ENCODE measurements around the gene SLC6A4.

The SLC6A4 gene

GRCh38 chr17:30165147-30165546, 70.3 kb downstream of the SLC6A4 start:
- Histone ChIP-seq H3K27me3 (ENCODE audit: insufficient read depth, insufficient read length) (no peaks in the 10 kb centered on the region), H3K4me1 (ENCODE audit: insufficient read depth, insufficient read length) (no peaks in the 10 kb centered on the region), H3K36me3 (ENCODE audit: insufficient read depth, insufficient read length, low read length) (peaks cover 3% of the 10 kb centered on the region), H3K9me3 (ENCODE audit: insufficient read depth, low read length) (no peaks in the 10 kb centered on the region), H3K9ac (ENCODE audit: insufficient read length, low read depth) (no peak overlapping the region), H3K4me3 (ENCODE audit: insufficient read length, low read depth) (no peak overlapping the region)
- DNase-seq (ENCODE audit: low read depth, low spot score), result no peak
- TF ChIP-seq SUZ12 (IDR thresholded peaks at IDR 0.05; ENCODE audit: extremely low read depth, insufficient read depth, insufficient read length), result no peak
- TF ChIP-seq YY1 (IDR thresholded peaks at IDR 0.05; ENCODE audit: insufficient read depth, insufficient read length), result no peak
- no peak for TF ChIP-seq ZNF274 (IDR thresholded peaks at IDR 0.05; ENCODE audit: low read depth, low read length)

- H3K4me1 ChIP-seq (ENCODE audit: insufficient read depth, insufficient read length), result no peaks in the 10 kb centered on the region
- no peak overlapping the region for H3K4me3 ChIP-seq (ENCODE audit: insufficient read length, low read depth)
- no peak for DNase-seq (ENCODE audit: low read depth, low spot score)
- H3K9me3 ChIP-seq (ENCODE audit: insufficient read depth, low read length), result no peaks in the 10 kb centered on the region
- H3K9ac ChIP-seq (ENCODE audit: insufficient read length, low read depth), result no peak overlapping the region
- TF ChIP-seq YY1 (IDR thresholded peaks at IDR 0.05; ENCODE audit: insufficient read depth, insufficient read length), result no peak
- no peak for TF ChIP-seq SUZ12 (IDR thresholded peaks at IDR 0.05; ENCODE audit: extremely low read depth, insufficient read depth, insufficient read length)
- TF ChIP-seq ZNF274 (IDR thresholded peaks at IDR 0.05; ENCODE audit: low read depth, low read length), result no peak
- H3K36me3 ChIP-seq (ENCODE audit: insufficient read depth, insufficient read length, low read length), result peaks cover 7% of the 10 kb centered on the region
- no peaks in the 10 kb centered on the region for H3K27me3 ChIP-seq (ENCODE audit: insufficient read depth, insufficient read length)
These were observed 71.0 kb downstream of the SLC6A4 start for GRCh38 chr17:30164531-30164930.

- H3K9ac ChIP-seq (ENCODE audit: insufficient read length, low read depth), result no peak overlapping the region
- peaks cover 7% of the 10 kb centered on the region for H3K36me3 ChIP-seq (ENCODE audit: insufficient read depth, insufficient read length, low read length)
- H3K9me3 ChIP-seq (ENCODE audit: insufficient read depth, low read length), result no peaks in the 10 kb centered on the region
- TF ChIP-seq ZNF274 (IDR thresholded peaks at IDR 0.05; ENCODE audit: low read depth, low read length) (no peak), YY1 (IDR thresholded peaks at IDR 0.05; ENCODE audit: insufficient read depth, insufficient read length) (no peak), SUZ12 (IDR thresholded peaks at IDR 0.05; ENCODE audit: extremely low read depth, insufficient read depth, insufficient read length) (no peak)
- no peak for DNase-seq (ENCODE audit: low read depth, low spot score)
- no peaks in the 10 kb centered on the region for H3K4me1 ChIP-seq (ENCODE audit: insufficient read depth, insufficient read length)
- no peaks in the 10 kb centered on the region for H3K27me3 ChIP-seq (ENCODE audit: insufficient read depth, insufficient read length)
- no peak overlapping the region for H3K4me3 ChIP-seq (ENCODE audit: insufficient read length, low read depth)
These were observed 73.9 kb downstream of the SLC6A4 start for GRCh38 chr17:30161601-30162000.

- Histone ChIP-seq H3K9ac (ENCODE audit: insufficient read length, low read depth) (no peak overlapping the region), H3K27me3 (ENCODE audit: insufficient read depth, insufficient read length) (no peaks in the 10 kb centered on the region), H3K36me3 (ENCODE audit: insufficient read depth, insufficient read length, low read length) (peaks cover 7% of the 10 kb centered on the region), H3K4me1 (ENCODE audit: insufficient read depth, insufficient read length) (no peaks in the 10 kb centered on the region), H3K9me3 (ENCODE audit: insufficient read depth, low read length) (no peaks in the 10 kb centered on the region), H3K4me3 (ENCODE audit: insufficient read length, low read depth) (no peak overlapping the region)
- no peak for TF ChIP-seq YY1 (IDR thresholded peaks at IDR 0.05; ENCODE audit: insufficient read depth, insufficient read length)
- TF ChIP-seq ZNF274 (IDR thresholded peaks at IDR 0.05; ENCODE audit: low read depth, low read length), result no peak
- TF ChIP-seq SUZ12 (IDR thresholded peaks at IDR 0.05; ENCODE audit: extremely low read depth, insufficient read depth, insufficient read length), result no peak
- DNase-seq (ENCODE audit: low read depth, low spot score), result no peak
These were observed 74.9 kb downstream of the SLC6A4 start for GRCh38 chr17:30160419-30161172.

GRCh38 chr17:30158896-30159625, 76.4 kb downstream of the SLC6A4 start:
- no peak overlapping the region for H3K4me3 ChIP-seq (ENCODE audit: insufficient read length, low read depth)
- no peaks in the 10 kb centered on the region for H3K9me3 ChIP-seq (ENCODE audit: insufficient read depth, low read length)
- H3K36me3 ChIP-seq (ENCODE audit: insufficient read depth, insufficient read length, low read length), result peaks cover 7% of the 10 kb centered on the region
- no peak overlapping the region for H3K9ac ChIP-seq (ENCODE audit: insufficient read length, low read depth)
- TF ChIP-seq YY1 (IDR thresholded peaks at IDR 0.05; ENCODE audit: insufficient read depth, insufficient read length) (no peak), ZNF274 (IDR thresholded peaks at IDR 0.05; ENCODE audit: low read depth, low read length) (no peak), SUZ12 (IDR thresholded peaks at IDR 0.05; ENCODE audit: extremely low read depth, insufficient read depth, insufficient read length) (no peak)
- DNase-seq (ENCODE audit: low read depth, low spot score), result no peak
- no peaks in the 10 kb centered on the region for H3K4me1 ChIP-seq (ENCODE audit: insufficient read depth, insufficient read length)
- H3K27me3 ChIP-seq (ENCODE audit: insufficient read depth, insufficient read length), result no peaks in the 10 kb centered on the region

- H3K36me3 ChIP-seq (ENCODE audit: insufficient read depth, insufficient read length, low read length), result peaks cover 4% of the 10 kb centered on the region
- TF ChIP-seq YY1 (IDR thresholded peaks at IDR 0.05; ENCODE audit: insufficient read depth, insufficient read length) (no peak), ZNF274 (IDR thresholded peaks at IDR 0.05; ENCODE audit: low read depth, low read length) (no peak), SUZ12 (IDR thresholded peaks at IDR 0.05; ENCODE audit: extremely low read depth, insufficient read depth, insufficient read length) (no peak)
- no peak overlapping the region for H3K9ac ChIP-seq (ENCODE audit: insufficient read length, low read depth)
- no peaks in the 10 kb centered on the region for H3K4me1 ChIP-seq (ENCODE audit: insufficient read depth, insufficient read length)
- DNase-seq (ENCODE audit: low read depth, low spot score), result no peak
- H3K9me3 ChIP-seq (ENCODE audit: insufficient read depth, low read length), result no peaks in the 10 kb centered on the region
- no peak overlapping the region for H3K4me3 ChIP-seq (ENCODE audit: insufficient read length, low read depth)
- H3K27me3 ChIP-seq (ENCODE audit: insufficient read depth, insufficient read length), result no peaks in the 10 kb centered on the region
These were observed 80.1 kb downstream of the SLC6A4 start for GRCh38 chr17:30155389-30155788.

DNA sequence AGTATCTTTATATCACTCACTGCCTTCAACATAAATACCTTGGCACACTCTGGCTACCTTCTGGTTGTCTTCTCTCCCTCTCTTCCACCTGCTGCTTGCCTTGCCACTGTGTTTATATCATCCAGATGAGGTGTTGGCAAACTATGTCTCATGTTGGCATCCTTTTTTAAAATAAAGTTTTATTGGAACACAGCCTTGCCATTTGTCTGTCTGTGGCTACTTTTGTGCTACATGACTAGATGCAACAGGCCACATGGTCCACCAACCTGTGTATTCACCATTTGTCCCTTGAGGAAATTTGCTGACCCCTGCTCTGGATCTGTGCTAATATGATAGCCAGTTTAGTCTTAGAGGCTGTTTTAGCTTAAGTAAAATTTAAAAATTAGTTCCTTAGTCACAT, 82.0 kb downstream of the SLC6A4 start:
- H3K27me3 ChIP-seq (ENCODE audit: insufficient read depth, insufficient read length), result no peaks in the 10 kb centered on the region
- no peak for DNase-seq (ENCODE audit: low read depth, low spot score)
- H3K4me1 ChIP-seq (ENCODE audit: insufficient read depth, insufficient read length), result no peaks in the 10 kb centered on the region
- no peak overlapping the region for H3K9ac ChIP-seq (ENCODE audit: insufficient read length, low read depth)
- no peaks in the 10 kb centered on the region for H3K9me3 ChIP-seq (ENCODE audit: insufficient read depth, low read length)
- no peaks in the 10 kb centered on the region for H3K36me3 ChIP-seq (ENCODE audit: insufficient read depth, insufficient read length, low read length)
- H3K4me3 ChIP-seq (ENCODE audit: insufficient read length, low read depth), result no peak overlapping the region
- no peak for TF ChIP-seq YY1 (IDR thresholded peaks at IDR 0.05; ENCODE audit: insufficient read depth, insufficient read length)
- TF ChIP-seq SUZ12 (IDR thresholded peaks at IDR 0.05; ENCODE audit: extremely low read depth, insufficient read depth, insufficient read length), result no peak
